ENCODE data around the gene AIDA. TPM values are rescaled to one million over a fixed set of nuclear protein-coding genes. Genes with fewer than 3 reads are reported as not detected.

AIDA gene, protein sequence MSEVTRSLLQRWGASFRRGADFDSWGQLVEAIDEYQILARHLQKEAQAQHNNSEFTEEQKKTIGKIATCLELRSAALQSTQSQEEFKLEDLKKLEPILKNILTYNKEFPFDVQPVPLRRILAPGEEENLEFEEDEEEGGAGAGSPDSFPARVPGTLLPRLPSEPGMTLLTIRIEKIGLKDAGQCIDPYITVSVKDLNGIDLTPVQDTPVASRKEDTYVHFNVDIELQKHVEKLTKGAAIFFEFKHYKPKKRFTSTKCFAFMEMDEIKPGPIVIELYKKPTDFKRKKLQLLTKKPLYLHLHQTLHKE
- total RNA-seq: 38.7 and 41.2 TPM in 2 replicates

DNA sequence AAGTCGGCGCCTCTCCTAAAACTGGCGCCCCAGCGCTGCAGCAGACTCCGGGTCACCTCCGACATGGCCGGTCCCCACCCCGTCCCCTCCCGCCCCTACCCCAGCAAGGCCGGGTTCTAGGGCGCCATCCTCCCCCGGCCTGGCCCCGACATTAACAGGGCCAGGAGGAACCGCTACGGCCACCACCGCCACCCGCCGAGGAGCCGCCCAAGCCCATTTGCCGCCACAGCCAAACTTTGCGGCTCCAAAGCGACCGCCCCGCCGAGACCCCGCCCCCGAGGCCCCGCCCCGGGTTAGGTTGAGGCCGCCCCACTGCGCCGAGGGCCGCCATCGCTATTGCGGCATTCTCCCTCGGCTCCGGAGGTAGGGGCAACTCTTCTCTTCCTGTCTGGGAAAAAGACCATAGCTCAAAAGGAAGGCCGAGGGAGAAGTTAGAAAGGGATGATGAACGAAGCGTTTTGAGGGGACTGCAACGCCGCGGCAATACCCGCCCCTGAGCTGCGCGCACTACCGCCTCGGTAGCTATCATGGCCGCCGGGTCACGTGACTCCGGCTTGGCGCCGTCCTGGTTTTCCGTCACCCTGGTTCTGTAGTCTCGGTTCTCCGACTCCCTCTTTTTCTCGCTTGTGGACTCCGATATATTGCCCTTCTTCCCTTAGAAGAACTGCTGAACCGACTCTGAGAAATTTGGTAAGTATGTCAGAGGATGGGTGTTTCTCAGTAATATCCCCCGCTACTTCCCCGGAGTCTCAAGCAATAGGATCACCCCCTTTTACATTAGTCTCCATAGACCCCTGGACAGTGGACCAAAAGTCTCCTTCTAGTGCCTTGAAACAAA, at the start of gene AIDA, which contains the start of gene BROX:
TSS of gene AIDA (minus strand) at position 239 of the 838 bp plus-strand sequence. CDS start at position 65, 174 bp downstream.
TSS of gene BROX (plus strand) at position 312 of the 838 bp plus-strand sequence. CDS start 3,136 bp downstream, outside the sequence.

DNA sequence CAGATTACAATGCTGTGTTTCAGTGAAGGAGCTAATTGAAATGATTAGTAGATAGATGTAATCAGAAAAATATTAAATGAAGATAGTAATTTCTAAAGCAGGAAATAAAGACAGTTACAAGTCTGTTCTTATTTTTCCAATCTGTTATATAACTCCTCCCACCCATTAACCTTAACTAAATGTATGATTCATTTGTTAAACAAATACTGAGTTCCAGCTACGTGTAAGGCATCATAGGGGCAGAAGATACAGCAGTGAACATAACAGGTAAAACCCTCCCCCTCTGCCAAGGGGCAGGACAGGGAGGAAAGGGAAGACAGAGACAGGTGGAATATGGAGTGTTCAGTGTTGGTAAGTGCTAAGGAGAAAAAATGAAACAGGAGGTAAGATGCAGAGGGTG, 24.7 kb upstream of the AIDA start, which contains the start of gene FAM177B:
TSS of gene FAM177B (plus strand) at position 231 of the 400 bp plus-strand sequence. CDS start 9,344 bp downstream, outside the sequence.

Other genes with a start within 250 kb of the AIDA start
- gene HHIPL2, start 164.4 kb downstream of the AIDA start, total RNA-seq: 0.15 and 0.17 TPM in 2 replicates
- gene TAF1A, start 122.6 kb downstream of the AIDA start, total RNA-seq: 3.6 and 6.4 TPM in 2 replicates
- gene MIA3, start 94.4 kb downstream of the AIDA start, total RNA-seq: 19.2 and 22.4 TPM in 2 replicates
- 35.1 and 35.8 TPM in 2 replicates for gene BROX, start 73 bp upstream of the AIDA start, total RNA-seq
- not detected in 2 replicates for gene FAM177B, start 24.7 kb upstream of the AIDA start, total RNA-seq
- gene DISP1, start 102.5 kb upstream of the AIDA start, total RNA-seq: 3.0 and 4.2 TPM in 2 replicates

All from bronchus fibroblast of lung (primary cell).